C4-2B (cell line): ENCODE measurements around the gene KIF11.

ENCODE experiments used
- CTCF ChIP-seq: fragments of 450-650 bp; conservative IDR thresholded peaks from 2 replicates; pipeline ENCODE4 v1.5.1; 2017; ENCODE audit warnings: mild to moderate bottlenecking
- ZFX ChIP-seq: fragments of 450-650 bp; IDR thresholded peaks from 2 replicates; pipeline ENCODE4 v1.6.1; 2017

GRCh38 chr10:92562424-92562823 is 30.5 kb upstream of the KIF11 start:
- no peak for TF ChIP-seq CTCF
- TF ChIP-seq ZFX: no peak
